Smooth muscle cell of the brain vasculature (primary cell): ENCODE measurements around the gene SMC1B.
"Not testable (repeated sequence)": the region's sequence is repeated elsewhere in the genome, so short reads cannot be mapped to it uniquely, and the experiment has no call there.

ENCODE experiments used
- DNase-seq: peaks from one replicate; pipeline ENCODE4 v3.0.0-alpha.2; 2012; ENCODE audit warnings: low read depth, low spot score

SMC1B gene

GRCh38 chr22:45413368-45414211 is at the start of gene SMC1B, which contains the start of gene RIBC2:
SMC1B (minus strand) TSS chr22:45413599; CDS start chr22:45413567, 32 bp downstream.
RIBC2 (plus strand) TSS chr22:45413693; CDS start chr22:45413887, 194 bp downstream.
- DNase-seq: peak; percentile 50

- no peak for DNase-seq
Observed at GRCh38 chr22:45462034-45462655, 48.7 kb upstream of the SMC1B start.

- DNase-seq: peak; percentile 72
Observed at GRCh38 chr22:45460288-45461109, 47.1 kb upstream of the SMC1B start.

GRCh38 chr22:45459235-45459634 is 45.8 kb upstream of the SMC1B start:
- DNase-seq: no peak

- no peak for DNase-seq
Observed at GRCh38 chr22:45458532-45458931, 45.1 kb upstream of the SMC1B start.

GRCh38 chr22:45456811-45457210 is 43.4 kb upstream of the SMC1B start:
- no peak for DNase-seq

GRCh38 chr22:45455621-45456020 is 42.2 kb upstream of the SMC1B start:
- DNase-seq: no peak

- DNase-seq: no peak
Observed at GRCh38 chr22:45455212-45455611, 41.8 kb upstream of the SMC1B start.

- DNase-seq: no peak
Observed at GRCh38 chr22:45454275-45454674, 40.9 kb upstream of the SMC1B start.

- no peak for DNase-seq
Observed at GRCh38 chr22:45453764-45454163, 40.4 kb upstream of the SMC1B start.

- no peak for DNase-seq
Observed at GRCh38 chr22:45452565-45453379, 39.4 kb upstream of the SMC1B start.

- DNase-seq: no peak
Observed at GRCh38 chr22:45451972-45452371, 38.6 kb upstream of the SMC1B start.

GRCh38 chr22:45450921-45451651 is 37.7 kb upstream of the SMC1B start:
- no peak for DNase-seq

- DNase-seq: no peak
Observed at GRCh38 chr22:45450101-45450785, 36.8 kb upstream of the SMC1B start.

GRCh38 chr22:45449442-45449841 is 36.0 kb upstream of the SMC1B start:
- not testable (repeated sequence) for DNase-seq

- DNase-seq: no peak
Observed at GRCh38 chr22:45448431-45448830, 35.0 kb upstream of the SMC1B start.

- DNase-seq: not testable (repeated sequence)
Observed at GRCh38 chr22:45447596-45447995, 34.2 kb upstream of the SMC1B start.

- DNase-seq: no peak
Observed at GRCh38 chr22:45446216-45446615, 32.8 kb upstream of the SMC1B start.

- DNase-seq: no peak
Observed at GRCh38 chr22:45445031-45445710, 31.8 kb upstream of the SMC1B start.
